LNCAP (cell line): Measurements from ENCODE around the gene MYL10.

ENCODE experiments used
- TF ChIP-seq, protein P1 (sequence below): fragments of 450-650 bp; IDR thresholded peaks from 2 replicates; pipeline ENCODE4 v1.5.1; 2017; ENCODE audit warnings: mild to moderate bottlenecking

MYL10 gene

DNA sequence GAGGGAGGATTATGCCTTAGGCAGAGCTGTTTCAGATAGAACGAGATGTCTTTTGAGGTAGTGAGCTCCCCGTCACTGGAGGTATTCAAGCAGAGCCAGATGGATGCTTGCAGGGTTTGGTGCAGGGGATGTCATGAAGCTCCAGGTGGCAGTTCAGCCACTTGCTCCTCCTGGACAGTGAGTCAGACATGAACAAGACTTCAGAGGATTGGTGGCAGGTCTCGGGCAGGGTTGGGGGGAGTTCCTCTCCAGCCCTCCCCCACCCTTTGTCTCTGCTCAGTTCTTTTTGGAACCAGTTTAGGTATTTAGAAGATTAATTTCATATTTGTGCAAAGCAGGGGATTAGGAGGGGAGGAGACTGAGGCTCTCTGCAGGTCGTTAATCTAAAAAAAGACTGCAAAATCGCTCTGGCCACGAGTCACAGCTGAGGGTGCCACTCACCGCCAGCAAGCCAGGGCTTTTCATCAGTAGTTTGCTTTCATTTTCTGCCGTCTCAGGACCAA, 21.5 kb upstream of the MYL10 start:
- TF ChIP-seq, protein P1, sequence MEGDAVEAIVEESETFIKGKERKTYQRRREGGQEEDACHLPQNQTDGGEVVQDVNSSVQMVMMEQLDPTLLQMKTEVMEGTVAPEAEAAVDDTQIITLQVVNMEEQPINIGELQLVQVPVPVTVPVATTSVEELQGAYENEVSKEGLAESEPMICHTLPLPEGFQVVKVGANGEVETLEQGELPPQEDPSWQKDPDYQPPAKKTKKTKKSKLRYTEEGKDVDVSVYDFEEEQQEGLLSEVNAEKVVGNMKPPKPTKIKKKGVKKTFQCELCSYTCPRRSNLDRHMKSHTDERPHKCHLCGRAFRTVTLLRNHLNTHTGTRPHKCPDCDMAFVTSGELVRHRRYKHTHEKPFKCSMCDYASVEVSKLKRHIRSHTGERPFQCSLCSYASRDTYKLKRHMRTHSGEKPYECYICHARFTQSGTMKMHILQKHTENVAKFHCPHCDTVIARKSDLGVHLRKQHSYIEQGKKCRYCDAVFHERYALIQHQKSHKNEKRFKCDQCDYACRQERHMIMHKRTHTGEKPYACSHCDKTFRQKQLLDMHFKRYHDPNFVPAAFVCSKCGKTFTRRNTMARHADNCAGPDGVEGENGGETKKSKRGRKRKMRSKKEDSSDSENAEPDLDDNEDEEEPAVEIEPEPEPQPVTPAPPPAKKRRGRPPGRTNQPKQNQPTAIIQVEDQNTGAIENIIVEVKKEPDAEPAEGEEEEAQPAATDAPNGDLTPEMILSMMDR = no peak

- TF ChIP-seq, protein P1 = no peak
These were observed 16.9 kb upstream of the MYL10 start for GRCh38 chr7:101645951-101646350.

- TF ChIP-seq, protein P1 = no peak
These were observed 15.8 kb upstream of the MYL10 start for GRCh38 chr7:101644879-101645278.

- TF ChIP-seq, protein P1 = no peak
These were observed 7.9 kb upstream of the MYL10 start for GRCh38 chr7:101636822-101637623.

DNA sequence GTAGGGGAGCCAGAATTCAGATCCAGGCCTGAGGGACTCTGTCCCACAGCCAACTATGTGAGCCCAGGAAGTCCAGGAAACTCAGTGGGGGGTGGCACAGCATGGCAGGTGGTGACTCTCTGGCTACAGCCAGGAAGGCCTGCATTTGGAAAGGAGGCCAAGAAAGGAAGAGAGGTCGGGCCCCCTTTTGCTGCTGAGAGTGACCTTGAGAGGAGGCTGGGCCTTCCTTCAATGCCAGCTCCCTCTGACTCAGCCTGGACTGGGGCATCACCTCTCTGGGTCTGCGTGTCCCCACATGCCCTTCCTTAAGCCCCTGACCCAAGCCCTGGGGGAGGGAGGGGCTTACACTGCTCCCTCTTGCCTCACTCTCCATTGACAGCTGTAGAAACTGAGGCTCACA, 6.4 kb upstream of the MYL10 start:
- TF ChIP-seq, protein P1 = no peak

- TF ChIP-seq, protein P1 = no peak
These were observed 5.2 kb upstream of the MYL10 start for GRCh38 chr7:101634196-101634717.

- TF ChIP-seq, protein P1 = no peak
These were observed 4.4 kb upstream of the MYL10 start for GRCh38 chr7:101633511-101633910.
